Bladder microvascular endothelial cell (primary cell): ENCODE data around the gene PGM3. TPM values are rescaled to one million over a fixed set of nuclear protein-coding genes. Genes with fewer than 3 reads are reported as not detected.

ENCODE experiments used
- total RNA-seq: library from RNA; depleted of rRNA; stranded (reverse); fragments of >200 nt; gene quantifications from 2 replicates; pipeline ENCODE4 v1.2.3, GENCODE V29; 2014

PGM3 gene, protein sequence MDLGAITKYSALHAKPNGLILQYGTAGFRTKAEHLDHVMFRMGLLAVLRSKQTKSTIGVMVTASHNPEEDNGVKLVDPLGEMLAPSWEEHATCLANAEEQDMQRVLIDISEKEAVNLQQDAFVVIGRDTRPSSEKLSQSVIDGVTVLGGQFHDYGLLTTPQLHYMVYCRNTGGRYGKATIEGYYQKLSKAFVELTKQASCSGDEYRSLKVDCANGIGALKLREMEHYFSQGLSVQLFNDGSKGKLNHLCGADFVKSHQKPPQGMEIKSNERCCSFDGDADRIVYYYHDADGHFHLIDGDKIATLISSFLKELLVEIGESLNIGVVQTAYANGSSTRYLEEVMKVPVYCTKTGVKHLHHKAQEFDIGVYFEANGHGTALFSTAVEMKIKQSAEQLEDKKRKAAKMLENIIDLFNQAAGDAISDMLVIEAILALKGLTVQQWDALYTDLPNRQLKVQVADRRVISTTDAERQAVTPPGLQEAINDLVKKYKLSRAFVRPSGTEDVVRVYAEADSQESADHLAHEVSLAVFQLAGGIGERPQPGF
- 46.0 and 79.7 TPM in 2 replicates for total RNA-seq

DNA sequence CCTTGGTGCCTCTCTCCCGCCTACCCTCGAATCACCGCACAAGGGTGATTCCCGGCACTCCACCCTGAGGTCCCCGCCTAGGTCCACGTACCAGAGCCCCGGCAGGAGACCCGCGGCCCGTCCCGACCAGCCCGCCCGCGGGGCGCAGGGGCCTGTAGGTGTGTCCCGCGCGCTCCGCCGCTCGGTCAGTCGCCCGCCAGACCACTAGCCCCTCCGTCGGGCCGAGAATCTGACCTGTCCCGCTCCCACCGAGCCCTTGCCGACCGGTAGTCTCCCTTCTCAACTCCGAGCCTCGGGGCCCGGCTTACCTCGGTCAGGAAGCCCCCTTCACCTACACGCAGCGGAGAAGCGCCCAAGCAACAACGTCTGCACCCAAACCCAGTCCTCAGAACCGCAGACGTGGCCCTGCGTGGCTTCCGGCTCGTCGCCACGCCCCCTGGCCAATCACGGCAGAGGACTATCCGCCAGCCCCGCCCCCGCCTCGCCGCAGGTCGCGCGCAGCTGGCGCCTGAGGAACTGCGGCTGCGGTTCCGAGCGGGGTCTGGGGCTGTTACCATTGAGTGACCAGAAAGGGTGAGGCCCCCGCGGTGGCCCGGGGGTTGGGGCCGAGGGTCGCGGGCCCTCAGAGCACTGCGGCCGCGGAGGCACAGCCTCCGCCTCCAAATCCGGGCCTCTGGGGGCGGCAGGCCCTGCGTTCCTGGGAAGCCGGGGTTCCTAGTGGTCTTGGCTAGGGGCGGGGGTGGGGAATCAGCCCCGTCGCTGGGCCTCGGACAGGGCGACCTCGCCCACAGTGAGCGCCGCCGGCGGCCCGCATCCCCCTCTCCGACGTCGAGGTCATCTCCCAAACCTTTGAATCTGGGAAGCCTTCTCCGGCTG lies at the start of gene PGM3, which contains the start of gene RWDD2A:
Gene PGM3 (minus strand): TSS at position 395 of the 876 bp plus-strand sequence. CDS start 2,253 bp downstream, outside the sequence.
Gene RWDD2A (plus strand): TSS at position 487 of the 876 bp plus-strand sequence. CDS start 1,095 bp downstream, outside the sequence.

Other genes with a start within 250 kb of the PGM3 start
- gene UBE3D, start 127.4 kb downstream of the PGM3 start, total RNA-seq: 2.9 and 3.6 TPM in 2 replicates
- 11.5 and 21.5 TPM in 2 replicates for gene DOP1A, start 125.6 kb downstream of the PGM3 start, total RNA-seq
- gene RWDD2A, start 92 bp upstream of the PGM3 start, total RNA-seq: 2.4 and 3.4 TPM in 2 replicates
- gene ME1, start 237.8 kb upstream of the PGM3 start, total RNA-seq: 6.3 and 8.4 TPM in 2 replicates